DOHH2 (cell line): ENCODE data around the gene BRMS1L.

ENCODE experiments used
- H3F3A ChIP-seq: fragments of 200-600 bp; sonication (generic), shearing (Covaris generic); 2 replicates; pipeline ENCODE4 v1.6.0; 2016; ENCODE audit warnings: antibody characterized with exemption, mild to moderate bottlenecking; ENCODE audit not compliant: control insufficient read depth, insufficient read depth
- H3K27ac ChIP-seq: fragments of 200-600 bp; sonication (generic); 2 replicates; pipeline ENCODE4 v1.5.1; 2014; ENCODE audit warnings: low read depth, mild to moderate bottlenecking, low read length, moderate library complexity
- H3K27me3 ChIP-seq: fragments of 200-600 bp; sonication (generic); 2 replicates; pipeline ENCODE4 v1.6.1; 2014; ENCODE audit warnings: mild to moderate bottlenecking, low read length, mixed read lengths; ENCODE audit not compliant: control insufficient read depth
- H3K36me3 ChIP-seq: fragments of 200-600 bp; sonication (generic); 2 replicates; pipeline ENCODE4 v1.6.1; 2014; ENCODE audit warnings: mild to moderate bottlenecking, low read length, moderate library complexity, mixed read lengths; ENCODE audit not compliant: control insufficient read depth
- H3K4me1 ChIP-seq: fragments of 200-600 bp; sonication (generic); 2 replicates; pipeline ENCODE4 v1.6.1; 2014; ENCODE audit warnings: mild to moderate bottlenecking, low read length, mixed read lengths; ENCODE audit not compliant: control insufficient read depth
- H3K4me2 ChIP-seq: fragments of 200-600 bp; sonication (generic); 2 replicates; pipeline ENCODE4 v1.6.0; 2014; ENCODE audit warnings: mild to moderate bottlenecking, low read length, moderate library complexity
- H3K4me3 ChIP-seq: fragments of 200-600 bp; sonication (generic); 2 replicates; pipeline ENCODE4 v1.5.1; 2014; ENCODE audit warnings: mild to moderate bottlenecking, low read length, mixed read lengths
- H3K79me2 ChIP-seq: fragments of 200-600 bp; sonication (generic); 2 replicates; pipeline ENCODE4 v1.6.1; 2014; ENCODE audit warnings: mild to moderate bottlenecking, low read length, mixed read lengths; ENCODE audit not compliant: control insufficient read depth
- H3K9me2 ChIP-seq: fragments of 200-600 bp; sonication (generic); replicated peaks from 2 replicates; pipeline ENCODE4 v1.6.1; 2014; ENCODE audit warnings: mild to moderate bottlenecking, low read length, mixed read lengths; ENCODE audit not compliant: control insufficient read depth
- H3K9me3 ChIP-seq: fragments of 200-600 bp; sonication (generic); 2 replicates; pipeline ENCODE4 v1.6.1; 2014; ENCODE audit warnings: antibody characterized with exemption, low read length, mixed read lengths; ENCODE audit not compliant: control insufficient read depth, insufficient read depth
- H4K20me1 ChIP-seq: fragments of 200-600 bp; sonication (generic); 2 replicates; pipeline ENCODE4 v1.6.0; 2014; ENCODE audit warnings: low read depth, mild to moderate bottlenecking, antibody characterized with exemption, low read length, moderate library complexity; ENCODE audit not compliant: control insufficient read depth, insufficient read depth
- EZH2phosphoT487 ChIP-seq: fragments of 200-600 bp; sonication (generic); IDR thresholded peaks from 2 replicates; pipeline ENCODE4 v1.6.1; 2017; ENCODE audit warnings: borderline replicate concordance, mild to moderate bottlenecking, antibody characterized with exemption, low read length, moderate library complexity, mixed read lengths
- TF ChIP-seq, protein P1 (sequence below): fragments of 200-600 bp; sonication (generic); IDR thresholded peaks from one replicate; pipeline ENCODE4 v1.5.1; 2014; ENCODE audit warnings: antibody characterized with exemption, mild to moderate bottlenecking, low read depth, low read length; ENCODE audit not compliant: poor library complexity, severe bottlenecking

Gene BRMS1L

DNA sequence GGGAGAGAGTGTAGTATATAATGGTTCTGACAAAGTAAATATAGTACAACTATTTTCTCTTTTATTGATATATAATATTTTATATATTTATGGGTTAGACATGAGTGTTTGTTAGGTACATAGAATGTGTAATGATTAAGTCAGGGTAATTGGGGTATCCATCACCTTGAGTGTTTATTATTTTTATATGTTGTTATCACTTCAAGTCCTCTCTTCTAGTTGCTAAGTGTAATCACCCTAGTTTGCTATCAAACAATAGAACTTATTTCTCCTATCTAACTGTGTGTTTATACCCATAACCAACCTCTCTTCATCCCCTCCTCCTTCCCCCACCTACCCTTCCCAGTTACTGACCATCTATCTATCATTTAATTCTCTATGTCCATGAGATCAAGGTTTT, 64.2 kb downstream of the BRMS1L start:
- no peak overlapping the region for H3K4me2 ChIP-seq
- H3K4me1 ChIP-seq, result no peaks in the 10 kb centered on the region
- no peaks in the 10 kb centered on the region for H3K9me3 ChIP-seq
- no peaks in the 10 kb centered on the region for H3K79me2 ChIP-seq
- no peaks in the 10 kb centered on the region for H3F3A ChIP-seq
- H3K36me3 ChIP-seq, result no peaks in the 10 kb centered on the region
- no peak overlapping the region for H3K4me3 ChIP-seq
- no peak overlapping the region for H3K27ac ChIP-seq
- no peaks in the 10 kb centered on the region for H4K20me1 ChIP-seq
- TF ChIP-seq, protein P1, sequence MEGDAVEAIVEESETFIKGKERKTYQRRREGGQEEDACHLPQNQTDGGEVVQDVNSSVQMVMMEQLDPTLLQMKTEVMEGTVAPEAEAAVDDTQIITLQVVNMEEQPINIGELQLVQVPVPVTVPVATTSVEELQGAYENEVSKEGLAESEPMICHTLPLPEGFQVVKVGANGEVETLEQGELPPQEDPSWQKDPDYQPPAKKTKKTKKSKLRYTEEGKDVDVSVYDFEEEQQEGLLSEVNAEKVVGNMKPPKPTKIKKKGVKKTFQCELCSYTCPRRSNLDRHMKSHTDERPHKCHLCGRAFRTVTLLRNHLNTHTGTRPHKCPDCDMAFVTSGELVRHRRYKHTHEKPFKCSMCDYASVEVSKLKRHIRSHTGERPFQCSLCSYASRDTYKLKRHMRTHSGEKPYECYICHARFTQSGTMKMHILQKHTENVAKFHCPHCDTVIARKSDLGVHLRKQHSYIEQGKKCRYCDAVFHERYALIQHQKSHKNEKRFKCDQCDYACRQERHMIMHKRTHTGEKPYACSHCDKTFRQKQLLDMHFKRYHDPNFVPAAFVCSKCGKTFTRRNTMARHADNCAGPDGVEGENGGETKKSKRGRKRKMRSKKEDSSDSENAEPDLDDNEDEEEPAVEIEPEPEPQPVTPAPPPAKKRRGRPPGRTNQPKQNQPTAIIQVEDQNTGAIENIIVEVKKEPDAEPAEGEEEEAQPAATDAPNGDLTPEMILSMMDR, result no peak
- TF ChIP-seq EZH2phosphoT487, result no peak
- H3K27me3 ChIP-seq, result 0 out of 2 replicates have a peak, but pooled peaks cover 2% of the 10 kb centered on the region
- H3K9me2 ChIP-seq, result no peaks in the 10 kb centered on the region

DNA sequence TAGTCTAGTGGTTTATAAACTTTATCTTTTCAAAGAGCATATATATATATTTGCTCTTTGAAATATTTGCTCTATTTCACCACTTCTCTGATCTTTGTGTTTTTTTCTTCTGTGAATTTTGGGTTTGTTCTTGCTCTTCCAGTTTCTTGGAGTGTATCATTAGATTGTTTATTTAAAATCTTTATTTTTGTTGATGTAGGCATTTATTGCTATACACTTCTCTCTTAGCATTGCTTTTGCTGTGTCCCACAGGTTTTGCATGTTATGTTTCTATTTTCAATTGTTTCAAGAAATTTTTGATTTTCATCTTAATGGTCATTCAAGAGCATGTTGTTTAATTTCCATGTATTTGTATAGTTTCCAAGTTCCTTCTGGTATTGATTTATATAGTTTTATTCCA, 69.1 kb downstream of the BRMS1L start:
- Histone ChIP-seq H3K4me3 (no peak overlapping the region), H3K9me2 (no peaks in the 10 kb centered on the region), H3K36me3 (no peaks in the 10 kb centered on the region), H3K4me1 (no peaks in the 10 kb centered on the region), H3K4me2 (no peak overlapping the region), H3F3A (no peaks in the 10 kb centered on the region), H3K27me3 (no peaks in the 10 kb centered on the region), H3K27ac (no peak overlapping the region), H4K20me1 (no peaks in the 10 kb centered on the region), H3K9me3 (no peaks in the 10 kb centered on the region), H3K79me2 (no peaks in the 10 kb centered on the region)
- TF ChIP-seq, protein P1, result no peak
- TF ChIP-seq EZH2phosphoT487, result no peak

DNA sequence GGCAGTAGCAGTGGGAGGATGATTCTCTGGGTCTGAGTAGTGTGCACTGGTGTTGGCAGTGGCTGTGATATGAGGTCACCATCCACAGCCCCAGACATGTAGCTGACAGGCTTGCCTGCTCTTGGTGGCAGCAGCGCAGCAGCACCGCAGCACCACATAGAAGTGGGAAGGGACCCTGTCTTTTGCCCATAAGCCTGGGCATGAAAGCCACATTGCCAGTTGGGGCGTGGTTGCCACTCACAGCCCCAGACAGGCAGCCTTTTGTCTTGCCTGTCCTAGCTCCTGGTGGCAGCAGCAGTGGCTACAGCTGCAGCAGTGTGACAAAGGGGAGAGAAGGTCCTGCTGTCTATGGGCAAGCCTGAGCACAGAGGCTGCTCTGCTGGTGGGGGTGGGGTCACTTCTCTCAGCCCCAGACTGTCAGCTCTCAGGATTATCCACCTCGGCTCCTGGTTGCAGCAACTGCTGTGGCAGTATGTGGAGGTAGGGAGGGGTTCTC, 71.5 kb downstream of the BRMS1L start:
- H3K4me1 ChIP-seq, result no peaks in the 10 kb centered on the region
- no peak overlapping the region for H3K4me2 ChIP-seq
- no peaks in the 10 kb centered on the region for H3K9me2 ChIP-seq
- no peak overlapping the region for H3K27ac ChIP-seq
- H3K9me3 ChIP-seq, result no peaks in the 10 kb centered on the region
- H3K79me2 ChIP-seq, result no peaks in the 10 kb centered on the region
- H3K36me3 ChIP-seq, result no peaks in the 10 kb centered on the region
- no peaks in the 10 kb centered on the region for H3F3A ChIP-seq
- H3K4me3 ChIP-seq, result no peak overlapping the region
- H4K20me1 ChIP-seq, result no peaks in the 10 kb centered on the region
- TF ChIP-seq EZH2phosphoT487, result no peak
- TF ChIP-seq, protein P1, result no peak
- no peaks in the 10 kb centered on the region for H3K27me3 ChIP-seq
